ENCODE data around the gene YWHAQ.
A peak's percentile ranks its signal among the peaks of the same experiment; 100 is the strongest.
"Not testable (repeated sequence)": the region's sequence is repeated elsewhere in the genome, so short reads cannot be mapped to it uniquely, and the experiment has no call there.

YWHAQ gene

GRCh38 chr2:9614562-9614961, 16.2 kb downstream of the YWHAQ start:
- no peak for DNase-seq (ENCODE audit: low read depth in 2 of 2)
- H3K4me3 ChIP-seq (replicated peaks in 1 of 2; ENCODE audit: low read depth in 2 of 2, low read length in 2 of 2): no peak overlapping the region
- no peak for TF ChIP-seq CTCF (IDR thresholded peaks at IDR 0.05; ENCODE audit: low read depth, low read length)

- DNase-seq (ENCODE audit: low read depth in 2 of 2): peak; percentile 73 to 79
- no peak overlapping the region for H3K4me3 ChIP-seq (replicated peaks in 1 of 2; ENCODE audit: low read depth in 2 of 2, low read length in 2 of 2)
- no peak for TF ChIP-seq CTCF (IDR thresholded peaks at IDR 0.05; ENCODE audit: low read depth, low read length)
Measured at GRCh38 chr2:9613291-9613690, 17.5 kb downstream of the YWHAQ start.

DNA sequence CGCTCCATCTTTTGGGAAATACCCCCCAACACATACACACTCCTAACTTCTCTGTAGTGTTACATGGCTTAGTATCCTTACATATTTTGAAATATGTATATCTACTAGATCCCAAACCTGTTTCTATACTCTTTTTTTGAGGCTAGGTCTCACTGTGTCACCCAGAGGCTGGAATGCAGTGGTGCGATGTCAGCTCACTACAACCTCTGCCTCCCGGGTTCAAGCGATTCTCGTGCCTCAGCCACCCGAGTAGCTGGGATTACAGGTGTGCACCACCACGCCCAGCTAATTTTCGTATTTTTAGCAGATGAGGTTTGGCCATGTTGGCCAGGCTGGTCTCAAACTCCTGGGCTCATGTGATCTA, 19.3 kb downstream of the YWHAQ start:
- DNase-seq (ENCODE audit: low read depth in 2 of 2); H3K4me3 ChIP-seq (replicated peaks in 1 of 2; ENCODE audit: low read depth in 2 of 2, low read length in 2 of 2): not testable (repeated sequence)

GRCh38 chr2:9610781-9611548, 19.8 kb downstream of the YWHAQ start:
- peak in 1 of 2 donors; percentile 13 for DNase-seq (ENCODE audit: low read depth in 2 of 2)
- H3K4me3 ChIP-seq (replicated peaks in 1 of 2; ENCODE audit: low read depth in 2 of 2, low read length in 2 of 2): no peak overlapping the region
- no peak for TF ChIP-seq CTCF (IDR thresholded peaks at IDR 0.05; ENCODE audit: low read depth, low read length)

- H3K4me3 ChIP-seq (replicated peaks in 1 of 2; ENCODE audit: low read depth in 2 of 2, low read length in 2 of 2); DNase-seq (ENCODE audit: low read depth in 2 of 2): not testable (repeated sequence)
Measured at GRCh38 chr2:9608491-9608890, 22.3 kb downstream of the YWHAQ start.

DNA sequence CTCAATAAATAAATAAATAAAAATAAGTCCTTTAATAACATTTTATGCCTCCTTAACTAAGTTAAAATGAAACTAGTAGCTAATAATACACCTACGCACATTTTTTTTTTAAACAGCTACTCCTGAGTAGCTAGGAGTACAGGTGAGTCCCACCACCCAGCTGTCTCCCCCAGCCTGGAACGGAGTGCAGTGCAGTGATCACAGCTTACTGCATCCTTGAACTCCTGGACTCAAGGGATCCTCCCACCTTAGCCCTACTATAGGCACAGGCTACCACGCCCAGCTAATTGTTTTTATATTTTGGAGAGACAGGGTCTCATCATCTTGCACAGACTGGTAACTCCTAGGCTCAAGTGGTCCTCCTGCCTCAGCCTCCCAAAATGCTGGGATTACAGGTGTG, 28.4 kb downstream of the YWHAQ start:
- no peak for DNase-seq (ENCODE audit: low read depth in 2 of 2)

GRCh38 chr2:9601397-9601796, 29.4 kb downstream of the YWHAQ start:
- DNase-seq (ENCODE audit: low read depth in 2 of 2): no peak
- H3K4me3 ChIP-seq (replicated peaks in 1 of 2; ENCODE audit: low read depth in 2 of 2, low read length in 2 of 2): no peak overlapping the region
- no peak for TF ChIP-seq CTCF (IDR thresholded peaks at IDR 0.05; ENCODE audit: low read depth, low read length)

More for the DNA sequence above, 28.4 kb downstream of the YWHAQ start:
- H3K4me3 ChIP-seq (replicated peaks in 1 of 2; ENCODE audit: low read depth in 2 of 2, low read length in 2 of 2): no peak overlapping the region
- no peak for TF ChIP-seq CTCF (IDR thresholded peaks at IDR 0.05; ENCODE audit: low read depth, low read length)

DNA sequence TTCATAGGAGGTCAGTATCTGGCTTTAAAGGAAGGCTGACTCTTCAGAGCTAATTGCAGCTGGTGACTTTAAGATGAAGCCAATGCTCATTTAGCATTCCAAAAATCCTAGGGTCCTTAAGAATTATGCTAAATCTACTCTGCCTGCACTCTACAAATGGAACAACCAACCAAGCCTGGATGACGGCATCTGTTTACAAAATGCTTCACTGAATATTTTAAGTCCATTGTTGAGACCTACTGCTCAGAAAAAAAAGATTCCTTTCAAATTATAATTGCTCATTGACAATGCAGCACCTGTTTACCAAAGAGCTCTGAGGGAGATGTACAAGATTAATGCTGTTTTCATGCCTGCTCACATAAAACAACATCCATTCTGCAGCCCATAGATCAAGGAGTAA, 31.4 kb downstream of the YWHAQ start:
- TF ChIP-seq CTCF (IDR thresholded peaks at IDR 0.05; ENCODE audit: low read depth, low read length): no peak
- H3K4me3 ChIP-seq (replicated peaks in 1 of 2; ENCODE audit: low read depth in 2 of 2, low read length in 2 of 2): no peak overlapping the region
- DNase-seq (ENCODE audit: low read depth in 2 of 2): no peak
